Ascending aorta (tissue), 2 donors: ENCODE results near the gene LCK. TPM values are rescaled to one million over a fixed set of nuclear protein-coding genes. Genes with fewer than 3 reads are reported as not detected.
A peak's percentile ranks its signal among the peaks of the same experiment; 100 is the strongest.

Experiments
- DNase-seq, 2 donors: peaks; one replicate each; pipeline ENCODE4 v3.0.0-alpha.2; 2019; ENCODE audit warnings: low spot score in 2 of 2
- H3K27ac ChIP-seq, 2 donors: fragments of 200-600 bp; sonication (generic); one replicate each; pipeline ENCODE4 v1.5.1; 2016 to 2017; ENCODE audit warnings: mild to moderate bottlenecking in 1 of 2
- H3K27me3 ChIP-seq: fragments of 200-600 bp; sonication (generic); one replicate; pipeline ENCODE4 v1.5.1; 2017
- H3K36me3 ChIP-seq, 2 donors: fragments of 200-600 bp; sonication (generic); one replicate each; pipeline ENCODE4 v1.5.1; 2016
- H3K4me1 ChIP-seq, 2 donors: fragments of 200-600 bp; sonication (generic); one replicate each; pipeline ENCODE4 v1.5.1; 2016 to 2017; ENCODE audit warnings: mild to moderate bottlenecking in 1 of 2
- H3K4me3 ChIP-seq, 2 donors: fragments of 200-600 bp; sonication (generic); one replicate each; pipeline ENCODE4 v1.5.1; 2016 to 2017; ENCODE audit warnings: mild to moderate bottlenecking in 1 of 2
- H3K9me3 ChIP-seq, 2 donors: fragments of 200-600 bp; sonication (generic); one replicate each; pipeline ENCODE4 v1.5.1; 2016
- intact Hi-C: fragments of 100-400 bp; cut with DNase I; formaldehyde crosslinking; loops from one replicate; pipeline ENCODE4 v1.15.1; 2023
- total RNA-seq: library from RNA; depleted of rRNA; stranded (reverse); fragments of >200 nt; gene quantifications from one replicate; pipeline ENCODE4 v1.1.0, GENCODE V29; 2016
- TF ChIP-seq, protein P1 (sequence below), 3 experiments: fragments of 200-600 bp in 2 of 3; fragments of 450-650 bp in 1 of 3; sonication (generic) in 2 of 3; IDR thresholded peaks; one replicate each; pipeline ENCODE4 v1.5.1; 2016 to 2019; ENCODE audit warnings: antibody characterized with exemption in 3 of 3, mild to moderate bottlenecking in 1 of 3, moderate library complexity in 1 of 3

The LCK gene
- total RNA-seq, 1 donor from 2014 or later = not detected

DNA sequence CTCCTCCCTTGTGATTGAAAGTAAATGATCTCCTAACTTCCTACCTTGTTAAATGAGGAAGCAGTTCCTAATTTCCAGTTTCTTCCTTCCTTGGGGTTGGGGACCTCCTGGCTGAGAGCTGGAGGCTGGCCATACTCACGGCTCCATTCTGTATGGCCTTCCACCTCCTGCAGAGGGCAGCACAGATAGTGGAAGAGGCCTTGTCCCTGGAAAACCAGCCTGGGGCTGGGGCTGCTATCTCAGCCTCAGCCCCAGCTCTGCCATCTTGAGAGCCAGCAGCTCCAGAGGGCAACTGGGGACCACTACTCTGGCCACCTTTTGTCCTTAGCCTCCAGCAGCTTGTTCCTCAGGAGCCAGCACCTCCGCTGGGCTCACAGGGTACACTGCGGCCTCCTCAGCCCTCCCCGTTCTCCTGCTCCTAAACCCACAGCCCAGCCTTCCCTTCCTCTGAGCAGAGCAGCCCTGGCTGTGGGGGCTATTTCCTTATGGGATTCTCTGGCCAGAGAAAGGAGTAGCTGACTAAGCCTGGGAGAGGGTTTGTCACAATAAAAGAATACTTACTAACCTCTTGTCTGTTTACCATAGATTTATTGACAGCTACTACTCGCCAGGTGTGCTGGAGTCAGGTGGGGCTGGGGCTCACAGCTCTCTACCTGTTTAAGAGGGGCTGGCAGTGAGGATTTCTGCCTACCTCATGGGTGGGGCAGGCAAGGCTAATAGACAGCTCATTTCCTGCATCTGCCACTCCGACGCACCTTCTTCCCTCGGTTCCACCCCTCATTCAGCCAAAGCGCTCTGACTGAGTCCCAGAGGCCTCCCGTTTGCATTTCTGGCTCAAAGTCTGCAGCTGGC lies 35.2 kb upstream of the LCK start:
- TF ChIP-seq, protein P1, sequence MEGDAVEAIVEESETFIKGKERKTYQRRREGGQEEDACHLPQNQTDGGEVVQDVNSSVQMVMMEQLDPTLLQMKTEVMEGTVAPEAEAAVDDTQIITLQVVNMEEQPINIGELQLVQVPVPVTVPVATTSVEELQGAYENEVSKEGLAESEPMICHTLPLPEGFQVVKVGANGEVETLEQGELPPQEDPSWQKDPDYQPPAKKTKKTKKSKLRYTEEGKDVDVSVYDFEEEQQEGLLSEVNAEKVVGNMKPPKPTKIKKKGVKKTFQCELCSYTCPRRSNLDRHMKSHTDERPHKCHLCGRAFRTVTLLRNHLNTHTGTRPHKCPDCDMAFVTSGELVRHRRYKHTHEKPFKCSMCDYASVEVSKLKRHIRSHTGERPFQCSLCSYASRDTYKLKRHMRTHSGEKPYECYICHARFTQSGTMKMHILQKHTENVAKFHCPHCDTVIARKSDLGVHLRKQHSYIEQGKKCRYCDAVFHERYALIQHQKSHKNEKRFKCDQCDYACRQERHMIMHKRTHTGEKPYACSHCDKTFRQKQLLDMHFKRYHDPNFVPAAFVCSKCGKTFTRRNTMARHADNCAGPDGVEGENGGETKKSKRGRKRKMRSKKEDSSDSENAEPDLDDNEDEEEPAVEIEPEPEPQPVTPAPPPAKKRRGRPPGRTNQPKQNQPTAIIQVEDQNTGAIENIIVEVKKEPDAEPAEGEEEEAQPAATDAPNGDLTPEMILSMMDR (IDR thresholded peaks at IDR 0.05) = peak; percentile 47 to 66 (median 50)
- H3K36me3 ChIP-seq = peaks cover 30 to 45% of the 10 kb centered on the region in 2 donors
- DNase-seq = no peak
- no peak overlapping the region for H3K4me3 ChIP-seq
- no peak overlapping the region for H3K27ac ChIP-seq
- peaks cover under 1 to 1% of the 10 kb centered on the region in 2 donors for H3K4me1 ChIP-seq
- H3K27me3 ChIP-seq = no peaks in the 10 kb centered on the region
- intact Hi-C loops = no loop called here
- no peaks in the 10 kb centered on the region for H3K9me3 ChIP-seq

DNA sequence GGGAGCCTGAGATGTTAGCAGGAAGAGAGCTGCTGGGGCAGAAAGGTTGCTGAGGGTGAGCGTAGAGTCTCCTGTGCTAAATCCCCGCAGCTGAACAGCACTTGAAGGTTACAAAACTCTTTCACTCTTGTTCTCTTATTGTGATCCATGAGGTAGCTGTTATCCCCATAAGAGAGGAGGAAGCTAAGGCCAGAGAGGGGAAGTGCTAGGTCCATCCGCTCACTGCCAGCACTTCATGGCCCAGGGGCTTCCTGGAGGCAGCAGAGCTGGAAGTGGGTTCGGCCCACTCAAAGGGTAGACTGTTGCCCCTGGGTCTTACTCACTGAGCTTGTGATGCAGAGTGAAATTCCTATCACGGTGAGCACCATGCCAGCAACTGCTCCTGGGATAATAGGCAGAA lies 34.5 kb upstream of the LCK start:
- no peak for DNase-seq
- TF ChIP-seq, protein P1 (IDR thresholded peaks at IDR 0.05) = no peak
- no peaks in the 10 kb centered on the region for H3K9me3 ChIP-seq
- intact Hi-C loops = no loop called here
- peaks cover 30 to 45% of the 10 kb centered on the region in 2 donors for H3K36me3 ChIP-seq
- peaks cover 7 to 8% of the 10 kb centered on the region in 2 donors for H3K4me1 ChIP-seq
- H3K27ac ChIP-seq = no peak overlapping the region
- H3K4me3 ChIP-seq = no peak overlapping the region
- H3K27me3 ChIP-seq = no peaks in the 10 kb centered on the region

DNA sequence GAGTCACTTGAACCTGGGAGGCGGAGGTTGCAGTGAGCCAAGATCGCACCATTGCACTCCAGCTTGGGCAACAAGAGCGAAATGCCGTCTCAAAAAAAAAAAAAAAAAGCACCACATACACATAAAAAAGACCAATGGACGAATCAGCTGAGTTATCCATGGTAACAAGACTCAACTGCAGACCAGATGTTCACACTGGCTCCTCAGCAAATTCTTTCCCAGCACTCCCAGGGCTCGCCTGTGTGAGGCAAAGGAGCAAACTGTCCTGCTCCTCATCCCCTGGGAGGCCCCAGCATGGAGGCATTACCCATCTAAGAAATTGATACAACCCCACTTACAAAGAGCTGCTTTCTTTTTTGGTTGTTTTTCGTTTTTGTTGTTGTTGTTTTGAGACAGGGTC lies 32.0 kb upstream of the LCK start:
- intact Hi-C loops = no loop called here
- H3K27ac ChIP-seq = no peak overlapping the region
- peaks cover 30 to 44% of the 10 kb centered on the region in 2 donors for H3K36me3 ChIP-seq
- H3K9me3 ChIP-seq = no peaks in the 10 kb centered on the region
- peaks cover 19% of the 10 kb centered on the region in 2 donors for H3K4me1 ChIP-seq
- TF ChIP-seq, protein P1 (IDR thresholded peaks at IDR 0.05) = no peak
- no peak overlapping the region for H3K4me3 ChIP-seq
- no peak for DNase-seq
- H3K27me3 ChIP-seq = no peaks in the 10 kb centered on the region

DNA sequence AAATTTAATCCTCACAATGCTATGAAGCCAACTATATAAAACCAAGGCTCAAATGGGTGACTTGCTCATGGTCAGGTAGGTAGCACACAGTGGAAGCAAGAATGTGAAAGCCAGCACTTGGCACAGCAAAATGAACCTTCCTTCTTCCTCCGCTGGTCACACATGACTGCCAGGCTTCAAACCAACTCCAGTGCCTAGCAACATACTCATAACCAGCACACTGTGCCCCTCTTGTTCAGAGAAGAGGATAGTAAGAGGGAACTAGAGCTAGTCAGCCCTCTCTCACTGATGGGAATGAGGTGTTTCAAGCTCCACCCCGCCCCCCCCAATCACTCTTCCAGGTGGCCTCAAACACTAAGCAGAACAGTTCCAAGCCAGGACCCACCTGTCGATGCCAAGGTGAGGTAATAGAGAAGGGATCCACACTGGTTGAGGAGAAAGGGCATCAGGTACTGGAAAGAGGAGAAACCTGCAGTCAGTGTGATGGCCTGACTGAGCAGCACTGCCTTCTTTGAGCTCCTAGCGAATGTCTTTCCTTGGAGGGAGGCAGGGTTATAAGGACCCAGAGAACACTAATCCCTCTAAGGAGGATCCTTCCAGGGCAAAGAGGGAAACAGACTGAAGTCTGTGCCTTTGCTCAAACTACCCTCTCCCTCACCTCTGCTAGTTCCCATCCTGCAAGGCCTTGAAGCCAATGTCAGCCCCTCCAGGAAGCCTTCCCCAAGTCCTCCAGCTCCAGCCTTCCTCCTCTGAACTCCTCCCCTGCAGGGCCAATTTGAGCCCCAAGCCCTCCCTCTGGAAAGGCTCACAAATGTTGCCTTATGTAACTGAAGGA lies 30.1 kb upstream of the LCK start:
- peaks cover 32 to 41% of the 10 kb centered on the region in 2 donors for H3K36me3 ChIP-seq
- TF ChIP-seq, protein P1 (IDR thresholded peaks at IDR 0.05) = no peak
- H3K4me3 ChIP-seq = peak overlapping the region; percentile 87 to 97
- H3K9me3 ChIP-seq = no peaks in the 10 kb centered on the region
- intact Hi-C loops = loop anchor here (5.0 kb wide), 1 partner anchor 71 kb away; the partner anchor contains the start of gene HDAC1
- no peaks in the 10 kb centered on the region for H3K27me3 ChIP-seq
- no peak for DNase-seq
- H3K4me1 ChIP-seq = peaks cover 19% of the 10 kb centered on the region in 2 donors
- peak overlapping the region in 1 of 2 donors; percentile 81 for H3K27ac ChIP-seq

DNA sequence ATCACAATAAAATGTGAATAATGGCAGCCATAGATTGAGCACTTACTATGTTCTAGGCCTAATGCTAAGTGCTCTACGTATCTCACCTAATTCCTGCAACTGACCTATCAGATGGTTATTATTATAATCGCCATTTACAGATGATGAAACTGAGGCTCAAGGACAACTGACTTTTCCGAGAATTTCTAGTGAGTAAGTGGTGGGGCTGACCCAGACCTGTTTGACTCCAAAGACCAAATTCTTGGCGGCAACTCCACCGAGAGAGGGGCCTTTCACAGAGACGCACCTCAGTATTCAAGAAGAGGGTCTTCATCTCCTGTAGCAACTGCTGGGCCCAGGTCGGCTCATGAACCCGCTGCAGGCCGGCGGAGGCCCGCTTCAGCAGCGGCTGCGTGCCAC lies 29.5 kb upstream of the LCK start:
- Histone ChIP-seq H3K9me3 (no peaks in the 10 kb centered on the region), H3K4me3 (peak overlapping the region; percentile 87 to 97), H3K27ac (peak overlapping the region; percentile 81 to 97), H3K4me1 (peaks cover 19% of the 10 kb centered on the region in 2 donors), H3K27me3 (no peaks in the 10 kb centered on the region), H3K36me3 (peaks cover 33 to 41% of the 10 kb centered on the region in 2 donors)
- intact Hi-C loops = loop anchor here (5.0 kb wide), 1 partner anchor 71 kb away; the partner anchor contains the start of gene HDAC1
- TF ChIP-seq, protein P1 (IDR thresholded peaks at IDR 0.05) = no peak
- DNase-seq = no peak
